Mucosa of descending colon (tissue), 3 donors: ENCODE results near the gene KCNJ1. TPM values are rescaled to one million over a fixed set of nuclear protein-coding genes. Genes with fewer than 3 reads are reported as not detected.

ENCODE experiments used
- ATAC-seq: fragments of 200-7000 bp; cut with Tn5 transposase; one replicate; pipeline ENCODE4 v1.9.1; 2020; ENCODE audit warnings: mild to moderate bottlenecking, moderate library complexity
- DNase-seq, 3 donors: peaks; one replicate each; pipeline ENCODE4 v3.0.0-alpha.2; 2020
- H3K36me3 ChIP-seq: fragments of 200-600 bp; one replicate; pipeline ENCODE4 v1.8.0; 2021; ENCODE audit warnings: low read depth, mild to moderate bottlenecking
- H3K4me1 ChIP-seq: fragments of 200-600 bp; one replicate; pipeline ENCODE4 v1.8.0; 2021; ENCODE audit warnings: low read depth, mild to moderate bottlenecking
- H3K4me3 ChIP-seq: fragments of 200-600 bp; one replicate; pipeline ENCODE4 v1.8.0; 2021; ENCODE audit warnings: mild to moderate bottlenecking
- H3K9me3 ChIP-seq: fragments of 200-600 bp; one replicate; pipeline ENCODE4 v1.8.0; 2021; ENCODE audit warnings: mild to moderate bottlenecking
- CTCF ChIP-seq: fragments of 200-600 bp; IDR thresholded peaks from one replicate; pipeline ENCODE4 v1.8.0; 2022; ENCODE audit warnings: antibody characterized with exemption, mild to moderate bottlenecking
- intact Hi-C, 2 donors: fragments of 100-400 bp; cut with DNase I in 1 of 2; cut with micrococcal nuclease in 1 of 2; formaldehyde crosslinking; loops; one replicate each; pipeline versions ENCODE4 v1.11.0 to v1.11.1; 2022; cut with DNase I, micrococcal nuclease
- total RNA-seq, 3 donors: library from RNA; stranded (reverse); fragmentation: NEBNext Ultra II Directional in 2 of 3; extraction: Animal tissue kit (Norgen Biotek cat#: 25700) in 2 of 3; gene quantifications; one replicate each; pipeline versions ENCODE4 v1.2.1 to v1.2.4, GENCODE V29; 2021 to 2023
- donor health status: DM: no; HTN: no; CAD: no; lungs with moderate emphysema.
- donor health status: DM: no; HTN: no; CAD: no.
- donor health status: DM: no; HTN: yes; CAD: no.

The KCNJ1 gene
- total RNA-seq, 3 donors from 2014 or later: not detected

GRCh38 chr11:128908391-128909246 lies 41.5 kb upstream of the KCNJ1 start:
- Histone ChIP-seq H3K9me3 (no peaks in the 10 kb centered on the region), H3K4me3 (no peak overlapping the region), H3K36me3 (no peaks in the 10 kb centered on the region), H3K4me1 (no peaks in the 10 kb centered on the region)
- TF ChIP-seq CTCF: no peak
- peak; percentile 56 for ATAC-seq
- DNase-seq: peak; percentile 58 to 82 (median 69)
- intact Hi-C loops: no loop called here

GRCh38 chr11:128907585-128907984 lies 40.5 kb upstream of the KCNJ1 start:
- no peaks in the 10 kb centered on the region for H3K9me3 ChIP-seq
- H3K4me3 ChIP-seq: no peak overlapping the region
- intact Hi-C loops: no loop called here
- no peak for ATAC-seq
- H3K36me3 ChIP-seq: no peaks in the 10 kb centered on the region
- H3K4me1 ChIP-seq: no peaks in the 10 kb centered on the region
- TF ChIP-seq CTCF: no peak
- peak in 1 of 3 donors; percentile 5 for DNase-seq

GRCh38 chr11:128906185-128907050 lies 39.3 kb upstream of the KCNJ1 start:
- ATAC-seq: no peak
- Histone ChIP-seq H3K36me3 (no peaks in the 10 kb centered on the region), H3K4me3 (no peak overlapping the region), H3K9me3 (no peaks in the 10 kb centered on the region), H3K4me1 (no peaks in the 10 kb centered on the region)
- intact Hi-C loops: no loop called here
- no peak for TF ChIP-seq CTCF
- peak in 2 of 3 donors; percentile 15 to 31 for DNase-seq

- no peaks in the 10 kb centered on the region for H3K9me3 ChIP-seq
These were observed 38.5 kb upstream of the KCNJ1 start for GRCh38 chr11:128905345-128906184.

More at GRCh38 chr11:128905345-128906184, 38.5 kb upstream of the KCNJ1 start:
- no peak for TF ChIP-seq CTCF
- DNase-seq (peak; percentile 45 to 66 (median 62)), ATAC-seq (peak; percentile 73)
- Histone ChIP-seq H3K4me1 (no peaks in the 10 kb centered on the region), H3K4me3 (no peak overlapping the region), H3K36me3 (no peaks in the 10 kb centered on the region)
- intact Hi-C loops: no loop called here
